ENCODE measurements around the gene SERINC2. TPM values are rescaled to one million over a fixed set of nuclear protein-coding genes. Genes with fewer than 3 reads are reported as not detected.
A peak's percentile ranks its signal among the peaks of the same experiment; 100 is the strongest.

Gene SERINC2
- total RNA-seq, 1 donor from 2014 or later, result 1.6 TPM

GRCh38 chr1:31387612-31388011 lies 25.4 kb upstream of the SERINC2 start:
- Histone ChIP-seq H3K4me3 (no peak overlapping the region), H3K27ac (replicated peaks) (no peak overlapping the region), H3K36me3 (no peaks in the 10 kb centered on the region), H3K27me3 (ENCODE audit: low read depth) (peaks cover 11% of the 10 kb centered on the region), H3K4me1 (peaks cover 19% of the 10 kb centered on the region), H3K9me3 (replicated peaks) (no peaks in the 10 kb centered on the region)
- TF ChIP-seq CTCF (IDR thresholded peaks at IDR 0.05; ENCODE audit: borderline replicate concordance), result no peak
- intact Hi-C loops (cut with micrococcal nuclease), result no loop called here
- no peak for DNase-seq

GRCh38 chr1:31389616-31390015 lies 23.4 kb upstream of the SERINC2 start:
- intact Hi-C loops (cut with micrococcal nuclease), result no loop called here
- Histone ChIP-seq H3K27me3 (ENCODE audit: low read depth) (peaks cover 19% of the 10 kb centered on the region), H3K4me1 (peaks cover 7% of the 10 kb centered on the region), H3K27ac (replicated peaks) (no peak overlapping the region), H3K9me3 (replicated peaks) (no peaks in the 10 kb centered on the region), H3K36me3 (no peaks in the 10 kb centered on the region), H3K4me3 (no peak overlapping the region)
- no peak for TF ChIP-seq CTCF (IDR thresholded peaks at IDR 0.05; ENCODE audit: borderline replicate concordance)
- DNase-seq, result no peak

GRCh38 chr1:31390071-31390470 lies 22.9 kb upstream of the SERINC2 start:
- intact Hi-C loops (cut with micrococcal nuclease), result no loop called here
- peaks cover 11% of the 10 kb centered on the region for H3K4me1 ChIP-seq
- peaks cover 16% of the 10 kb centered on the region for H3K27me3 ChIP-seq (ENCODE audit: low read depth)
- no peaks in the 10 kb centered on the region for H3K36me3 ChIP-seq
- no peak for TF ChIP-seq CTCF (IDR thresholded peaks at IDR 0.05; ENCODE audit: borderline replicate concordance)
- DNase-seq, result no peak
- no peaks in the 10 kb centered on the region for H3K9me3 ChIP-seq (replicated peaks)
- H3K4me3 ChIP-seq, result no peak overlapping the region
- H3K27ac ChIP-seq (replicated peaks), result no peak overlapping the region

- H3K27me3 ChIP-seq (ENCODE audit: low read depth), result peaks cover 13% of the 10 kb centered on the region
- H3K36me3 ChIP-seq, result no peaks in the 10 kb centered on the region
- no peak overlapping the region for H3K27ac ChIP-seq (replicated peaks)
- H3K4me3 ChIP-seq, result no peak overlapping the region
- H3K4me1 ChIP-seq, result peaks cover 11% of the 10 kb centered on the region
- intact Hi-C loops (cut with micrococcal nuclease), result no loop called here
- H3K9me3 ChIP-seq (replicated peaks), result no peaks in the 10 kb centered on the region
- DNase-seq, result no peak
- no peak for TF ChIP-seq CTCF (IDR thresholded peaks at IDR 0.05; ENCODE audit: borderline replicate concordance)
Observed at GRCh38 chr1:31393463-31393862, 19.6 kb upstream of the SERINC2 start.

GRCh38 chr1:31394584-31395193 lies 18.3 kb upstream of the SERINC2 start:
- Histone ChIP-seq H3K27me3 (ENCODE audit: low read depth) (peaks cover 13% of the 10 kb centered on the region), H3K4me3 (peak overlapping the region; percentile 57), H3K27ac (replicated peaks) (peak overlapping the region; percentile 55), H3K9me3 (replicated peaks) (no peaks in the 10 kb centered on the region), H3K36me3 (no peaks in the 10 kb centered on the region), H3K4me1 (peaks cover 11% of the 10 kb centered on the region)
- intact Hi-C loops (cut with micrococcal nuclease), result no loop called here
- peak; percentile 90 for TF ChIP-seq CTCF (IDR thresholded peaks at IDR 0.05; ENCODE audit: borderline replicate concordance)
- peak; percentile 82 for DNase-seq

Measured in left ventricle myocardium inferior (tissue), 1 donor.